Activated naive CD8-positive, alpha-beta T cell (primary cell): ENCODE measurements around the gene TBC1D3B.
"Not testable (repeated sequence)": the region's sequence is repeated elsewhere in the genome, so short reads cannot be mapped to it uniquely, and the experiment has no call there.

Experiments used
- H3K27ac Mint-ChIP-seq: one replicate; pipeline ENCODE4 v1.8.0; 2021; ENCODE audit warnings: mixed read lengths
- H3K27me3 Mint-ChIP-seq: one replicate; pipeline ENCODE4 v1.8.0; 2021; ENCODE audit warnings: mixed read lengths
- H3K36me3 Mint-ChIP-seq: one replicate; pipeline ENCODE4 v1.8.0; 2021; ENCODE audit warnings: mixed read lengths
- H3K4me1 Mint-ChIP-seq: one replicate; pipeline ENCODE4 v1.8.0; 2021; ENCODE audit warnings: low read depth, mixed read lengths
- H3K4me3 Mint-ChIP-seq: one replicate; pipeline ENCODE4 v1.8.0; 2021; ENCODE audit warnings: mild to moderate bottlenecking, mixed read lengths
- H3K9me3 Mint-ChIP-seq: one replicate; pipeline ENCODE4 v1.8.0; 2021; ENCODE audit warnings: low read depth, mixed read lengths

TBC1D3B gene

DNA sequence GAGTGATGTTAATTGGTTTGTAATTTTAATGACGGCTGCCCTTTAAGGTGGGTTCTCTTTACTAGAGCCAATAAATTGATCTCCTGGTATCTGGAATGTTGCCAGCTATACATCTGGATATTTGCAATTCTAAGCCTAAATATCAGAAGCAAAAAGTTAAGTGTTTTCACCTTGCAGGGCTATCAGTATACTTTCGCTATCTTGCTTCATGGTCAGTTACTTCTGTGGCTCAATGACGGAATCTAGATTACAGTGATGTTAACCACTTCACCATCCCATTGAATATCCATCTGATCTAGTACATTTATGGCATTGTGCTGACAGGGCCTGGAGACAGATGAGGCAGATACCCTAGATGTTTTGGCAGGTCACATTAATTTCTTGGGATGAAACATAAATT is 44.5 kb downstream of the TBC1D3B start:
- Mint-ChIP-seq H3K4me1 (no peaks in the 10 kb centered on the region), H3K27me3 (peaks cover 5% of the 10 kb centered on the region), H3K27ac (no peak overlapping the region), H3K36me3 (no peaks in the 10 kb centered on the region), H3K9me3 (no peaks in the 10 kb centered on the region), H3K4me3 (no peak overlapping the region)

DNA sequence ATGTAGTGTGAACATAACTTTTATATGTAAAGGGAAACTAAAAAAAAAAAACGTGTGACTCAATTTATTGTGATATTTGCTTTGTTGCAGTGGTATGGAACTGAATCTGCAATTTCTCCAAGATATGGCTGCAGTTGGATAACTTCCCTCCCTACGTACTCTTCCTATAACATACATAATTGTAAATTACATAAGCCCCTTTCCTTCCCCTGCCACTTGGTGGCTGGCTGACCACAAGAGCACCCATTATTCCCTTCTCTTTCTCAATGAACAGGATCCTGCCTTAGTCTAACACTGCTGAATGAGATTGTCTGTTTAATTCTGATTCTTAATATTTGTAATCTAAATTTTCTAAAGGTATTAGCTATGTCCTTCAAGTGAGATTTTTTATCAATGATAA is 45.0 kb downstream of the TBC1D3B start:
- H3K27ac Mint-ChIP-seq = no peak overlapping the region
- peaks cover 5% of the 10 kb centered on the region for H3K27me3 Mint-ChIP-seq
- no peak overlapping the region for H3K4me3 Mint-ChIP-seq
- H3K36me3 Mint-ChIP-seq = no peaks in the 10 kb centered on the region
- H3K9me3 Mint-ChIP-seq = no peaks in the 10 kb centered on the region
- no peaks in the 10 kb centered on the region for H3K4me1 Mint-ChIP-seq

DNA sequence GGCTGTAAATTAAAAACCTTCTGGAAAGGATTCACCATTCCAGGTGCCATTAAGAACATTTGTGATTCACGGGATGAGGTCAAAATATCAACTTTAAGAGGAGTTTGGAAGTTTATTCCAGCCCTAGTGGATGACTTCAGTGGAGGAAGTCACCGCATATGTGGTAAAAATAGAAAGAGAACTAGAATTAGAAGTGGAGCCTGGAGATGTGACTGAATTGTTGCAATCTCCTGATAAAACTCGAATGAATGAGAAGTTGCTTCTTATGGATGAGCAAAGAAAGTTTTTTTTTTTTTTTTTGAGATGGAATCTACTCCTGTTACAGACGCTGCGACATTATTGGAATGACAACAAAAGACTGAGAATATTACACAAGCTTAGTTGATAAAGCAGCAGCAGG is 46.1 kb downstream of the TBC1D3B start:
- Mint-ChIP-seq H3K4me1 (no peaks in the 10 kb centered on the region), H3K4me3 (no peak overlapping the region), H3K27ac (no peak overlapping the region), H3K36me3 (no peaks in the 10 kb centered on the region), H3K27me3 (peaks cover 5% of the 10 kb centered on the region), H3K9me3 (peaks cover 3% of the 10 kb centered on the region)

DNA sequence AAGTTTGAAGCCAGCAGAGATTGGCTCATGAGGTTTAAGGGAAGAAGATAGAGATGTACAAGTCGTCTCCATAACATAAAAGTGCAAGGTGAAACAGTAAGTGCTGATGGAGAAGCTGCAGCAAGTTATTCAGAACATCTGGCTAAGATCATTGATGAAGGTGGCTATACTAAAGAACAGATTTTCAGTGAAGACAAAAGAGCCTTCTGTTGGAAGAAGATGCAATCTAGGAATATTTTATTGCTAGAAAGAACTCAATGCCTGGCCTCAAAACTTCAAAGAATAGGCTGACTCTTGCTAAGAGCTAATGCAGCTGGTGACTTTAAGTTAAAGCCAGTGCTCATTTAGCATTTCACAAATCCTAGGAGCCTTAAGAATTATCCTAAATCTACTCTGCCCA is 46.8 kb downstream of the TBC1D3B start:
- H3K4me1 Mint-ChIP-seq = no peaks in the 10 kb centered on the region
- no peak overlapping the region for H3K4me3 Mint-ChIP-seq
- H3K27ac Mint-ChIP-seq = no peak overlapping the region

DNA sequence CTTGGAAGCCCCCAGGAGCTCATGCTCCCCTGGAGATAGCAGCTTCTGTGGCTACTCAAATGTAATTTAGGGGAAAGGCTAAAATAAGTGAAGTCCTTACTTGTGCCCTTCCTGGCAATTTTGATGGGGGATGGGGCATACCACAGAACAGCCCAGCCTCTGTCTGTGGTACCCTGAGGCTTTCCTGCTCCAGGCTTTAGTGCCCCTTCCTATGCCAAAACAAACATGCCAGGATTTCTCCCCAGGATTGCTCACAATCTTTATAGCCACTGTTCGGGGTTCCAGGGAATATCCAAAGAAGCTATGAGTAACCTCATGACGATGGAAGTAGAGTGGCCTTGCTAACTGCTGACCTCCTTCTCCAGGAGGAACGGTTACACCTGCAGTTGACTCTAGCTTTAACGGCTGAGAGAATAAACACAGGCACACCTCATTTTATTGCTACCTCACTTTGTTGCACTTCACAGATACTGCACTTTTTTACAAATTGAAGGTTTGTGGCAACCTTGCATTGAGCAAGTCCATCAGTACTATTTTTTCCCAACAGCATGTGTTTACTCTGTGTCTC is 47.9 kb downstream of the TBC1D3B start:
- Mint-ChIP-seq H3K4me3 (no peak overlapping the region), H3K27ac (no peak overlapping the region), H3K36me3 (no peaks in the 10 kb centered on the region), H3K27me3 (peaks cover 5% of the 10 kb centered on the region), H3K4me1 (no peaks in the 10 kb centered on the region), H3K9me3 (peaks cover 3% of the 10 kb centered on the region)

More for the DNA sequence above, 46.8 kb downstream of the TBC1D3B start:
- peaks cover 5% of the 10 kb centered on the region for H3K27me3 Mint-ChIP-seq
- no peaks in the 10 kb centered on the region for H3K36me3 Mint-ChIP-seq
- peaks cover 3% of the 10 kb centered on the region for H3K9me3 Mint-ChIP-seq

DNA sequence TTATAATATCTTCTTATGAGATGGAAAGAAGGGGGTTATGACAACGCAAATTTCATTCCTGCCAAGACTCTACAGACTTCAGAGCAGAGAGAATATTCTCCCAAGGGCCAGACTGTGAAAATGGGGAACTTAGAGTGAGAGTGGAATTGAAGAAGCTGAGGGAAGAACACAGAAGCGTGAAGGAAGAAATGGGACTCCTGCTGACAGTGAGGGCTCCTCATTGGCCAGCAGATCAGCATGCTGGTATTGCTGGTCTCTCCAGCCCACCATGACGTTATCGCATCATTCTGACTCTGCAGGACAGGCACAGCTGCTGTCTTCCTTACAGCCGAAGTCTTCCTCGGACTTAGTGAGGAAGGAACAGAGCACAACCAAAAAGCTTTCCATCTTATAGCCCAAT is 48.5 kb downstream of the TBC1D3B start:
- peaks cover 3% of the 10 kb centered on the region for H3K9me3 Mint-ChIP-seq
- no peaks in the 10 kb centered on the region for H3K4me1 Mint-ChIP-seq
- no peak overlapping the region for H3K27ac Mint-ChIP-seq
- no peak overlapping the region for H3K4me3 Mint-ChIP-seq
- H3K36me3 Mint-ChIP-seq = no peaks in the 10 kb centered on the region
- H3K27me3 Mint-ChIP-seq = peaks cover 2% of the 10 kb centered on the region

DNA sequence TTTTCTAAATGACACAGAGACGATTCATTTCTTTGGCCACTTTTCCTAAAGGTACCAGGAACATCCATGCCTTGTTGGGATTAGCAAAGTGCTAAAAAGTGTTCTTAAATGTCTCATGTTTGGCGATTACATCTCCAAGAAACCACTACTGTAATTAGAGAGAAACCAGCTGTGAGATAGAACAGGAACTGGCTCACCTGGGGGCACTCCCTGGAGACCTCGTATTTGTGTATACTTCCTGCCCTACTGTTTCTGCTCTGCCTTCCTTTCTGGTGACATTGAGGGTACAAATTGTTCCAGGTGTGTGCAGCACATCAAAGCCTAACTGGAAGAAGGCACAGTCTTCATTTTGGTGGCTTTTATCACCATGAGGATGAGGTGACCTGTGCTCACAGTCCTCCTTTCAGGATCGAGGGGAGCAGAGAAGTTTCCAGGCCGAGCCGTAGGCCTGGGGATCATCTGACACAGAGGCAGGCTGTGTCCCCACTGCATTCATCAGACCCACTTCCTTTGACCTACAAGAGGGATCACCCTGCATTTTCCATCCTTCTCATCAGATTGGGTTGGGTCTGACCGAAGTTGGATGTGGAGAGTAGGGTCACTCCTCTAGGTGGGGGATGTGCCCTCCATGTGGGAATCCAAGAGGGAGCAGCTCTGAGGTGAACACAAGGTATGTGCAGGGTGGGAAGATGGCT is 49.1 kb downstream of the TBC1D3B start:
- Mint-ChIP-seq H3K4me1 (no peaks in the 10 kb centered on the region), H3K27me3 (peaks cover 2% of the 10 kb centered on the region), H3K9me3 (peaks cover 3% of the 10 kb centered on the region), H3K36me3 (no peaks in the 10 kb centered on the region), H3K27ac (no peak overlapping the region), H3K4me3 (no peak overlapping the region)

DNA sequence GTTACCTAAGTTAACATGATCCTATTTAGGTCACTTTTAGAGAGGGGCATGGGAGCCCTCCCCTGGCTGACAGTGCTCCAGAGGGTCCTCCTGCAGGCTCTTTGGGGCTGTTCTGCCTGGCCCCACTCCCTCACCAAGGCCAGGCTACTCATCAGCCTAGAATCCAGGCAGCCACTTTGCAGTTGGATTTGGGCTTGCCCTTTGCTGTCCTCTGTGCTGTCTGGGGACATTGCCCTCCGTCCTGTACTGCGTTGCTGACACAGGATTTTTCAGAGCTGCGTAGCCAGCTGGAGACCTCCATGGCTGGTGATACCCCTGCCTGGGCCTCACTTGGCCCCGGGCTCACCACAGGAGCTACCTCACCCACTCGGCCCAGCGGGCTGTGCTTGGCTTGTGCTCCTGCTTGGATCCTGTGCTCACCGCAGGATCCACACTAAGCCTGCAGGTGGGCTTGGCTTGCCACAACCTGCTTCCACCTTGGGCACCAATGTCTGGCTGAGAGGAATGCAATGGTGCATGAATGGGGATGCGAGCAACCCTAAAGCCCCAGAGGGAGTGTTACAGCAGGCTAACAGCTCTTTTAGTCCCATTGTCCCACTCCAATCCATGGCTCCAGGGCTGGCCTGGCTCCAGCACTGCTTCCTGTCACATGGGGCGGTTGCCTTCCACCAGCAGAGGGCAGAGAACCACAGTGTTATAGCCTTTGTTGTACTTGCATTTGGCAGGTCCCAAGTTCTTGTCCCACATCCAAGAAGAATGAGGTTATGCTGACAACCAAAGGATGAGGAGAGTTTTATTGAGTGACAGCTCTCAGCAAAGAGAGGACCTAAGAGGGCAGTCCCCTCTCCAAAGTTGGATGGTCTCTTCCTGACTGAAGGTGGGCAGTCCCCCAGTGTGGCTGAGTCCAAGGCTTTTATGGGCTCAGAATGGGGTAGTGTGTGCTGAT is 51.3 kb downstream of the TBC1D3B start:
- Mint-ChIP-seq H3K4me1 (no peaks in the 10 kb centered on the region), H3K36me3 (no peaks in the 10 kb centered on the region), H3K27ac (no peak overlapping the region), H3K4me3 (no peak overlapping the region), H3K9me3 (peaks cover 3% of the 10 kb centered on the region), H3K27me3 (peaks cover 2% of the 10 kb centered on the region)

DNA sequence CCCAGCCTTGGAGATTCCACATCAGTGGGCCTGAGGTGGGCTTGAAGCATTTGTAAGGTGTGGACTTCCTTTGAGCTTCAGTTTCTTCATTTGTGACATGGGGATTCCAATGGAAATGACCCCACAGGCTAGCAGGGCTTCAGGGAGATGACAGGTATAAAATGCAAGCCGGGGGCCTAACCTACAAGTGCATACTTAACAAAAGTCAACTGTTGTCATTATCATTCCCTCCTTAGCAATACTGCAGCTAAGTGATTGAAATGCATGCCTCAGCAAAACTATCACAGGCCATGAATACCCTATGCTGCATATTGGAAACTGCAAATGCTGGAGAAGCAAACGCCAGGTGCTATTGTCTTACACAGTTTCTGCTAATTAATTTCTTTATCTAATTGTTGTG is 53.0 kb downstream of the TBC1D3B start:
- H3K9me3 Mint-ChIP-seq = peaks cover 3% of the 10 kb centered on the region
- no peak overlapping the region for H3K27ac Mint-ChIP-seq
- no peaks in the 10 kb centered on the region for H3K27me3 Mint-ChIP-seq
- no peaks in the 10 kb centered on the region for H3K36me3 Mint-ChIP-seq
- H3K4me1 Mint-ChIP-seq = no peaks in the 10 kb centered on the region
- H3K4me3 Mint-ChIP-seq = no peak overlapping the region

DNA sequence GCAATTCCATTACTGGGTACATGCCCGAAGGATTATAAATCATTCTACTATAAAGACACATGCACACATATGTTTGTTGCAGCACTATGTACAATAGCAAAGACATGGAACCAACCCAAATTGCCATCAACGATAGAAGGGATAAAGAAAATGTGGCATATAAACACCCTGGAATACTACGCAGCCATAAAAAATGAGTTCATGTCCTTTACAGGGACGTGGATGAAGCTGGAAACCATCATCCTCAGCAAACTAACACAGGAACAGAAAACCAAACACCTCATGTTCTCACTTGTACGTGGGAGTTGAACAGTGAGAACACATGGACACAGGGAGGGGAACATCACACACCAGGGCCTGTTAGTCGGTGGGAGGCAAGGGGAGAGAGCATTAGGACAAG is 55.3 kb downstream of the TBC1D3B start:
- not testable (repeated sequence) for H3K27ac Mint-ChIP-seq, H3K9me3 Mint-ChIP-seq, H3K4me3 Mint-ChIP-seq, H3K27me3 Mint-ChIP-seq, H3K4me1 Mint-ChIP-seq, H3K36me3 Mint-ChIP-seq

DNA sequence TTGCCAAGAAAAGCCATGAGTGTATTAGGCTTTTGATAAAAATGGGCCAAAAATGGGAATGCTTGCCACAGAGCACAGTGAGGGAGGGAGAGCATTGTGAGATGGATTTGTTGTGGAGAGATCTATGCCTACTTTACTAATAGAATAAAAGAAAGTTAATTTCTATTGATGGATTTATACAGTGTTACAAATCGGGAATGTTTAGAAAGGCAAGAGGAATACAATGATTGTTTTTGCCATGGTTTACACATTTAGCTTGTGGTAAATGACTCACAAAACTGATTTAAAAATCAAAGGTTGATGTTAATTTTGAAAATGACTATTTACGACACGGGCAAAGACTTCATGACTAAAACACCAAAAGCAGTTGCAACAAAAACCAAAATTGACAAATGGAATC is 56.2 kb downstream of the TBC1D3B start:
- Mint-ChIP-seq H3K27ac (no peak overlapping the region), H3K4me3 (no peak overlapping the region), H3K27me3 (no peaks in the 10 kb centered on the region)

DNA sequence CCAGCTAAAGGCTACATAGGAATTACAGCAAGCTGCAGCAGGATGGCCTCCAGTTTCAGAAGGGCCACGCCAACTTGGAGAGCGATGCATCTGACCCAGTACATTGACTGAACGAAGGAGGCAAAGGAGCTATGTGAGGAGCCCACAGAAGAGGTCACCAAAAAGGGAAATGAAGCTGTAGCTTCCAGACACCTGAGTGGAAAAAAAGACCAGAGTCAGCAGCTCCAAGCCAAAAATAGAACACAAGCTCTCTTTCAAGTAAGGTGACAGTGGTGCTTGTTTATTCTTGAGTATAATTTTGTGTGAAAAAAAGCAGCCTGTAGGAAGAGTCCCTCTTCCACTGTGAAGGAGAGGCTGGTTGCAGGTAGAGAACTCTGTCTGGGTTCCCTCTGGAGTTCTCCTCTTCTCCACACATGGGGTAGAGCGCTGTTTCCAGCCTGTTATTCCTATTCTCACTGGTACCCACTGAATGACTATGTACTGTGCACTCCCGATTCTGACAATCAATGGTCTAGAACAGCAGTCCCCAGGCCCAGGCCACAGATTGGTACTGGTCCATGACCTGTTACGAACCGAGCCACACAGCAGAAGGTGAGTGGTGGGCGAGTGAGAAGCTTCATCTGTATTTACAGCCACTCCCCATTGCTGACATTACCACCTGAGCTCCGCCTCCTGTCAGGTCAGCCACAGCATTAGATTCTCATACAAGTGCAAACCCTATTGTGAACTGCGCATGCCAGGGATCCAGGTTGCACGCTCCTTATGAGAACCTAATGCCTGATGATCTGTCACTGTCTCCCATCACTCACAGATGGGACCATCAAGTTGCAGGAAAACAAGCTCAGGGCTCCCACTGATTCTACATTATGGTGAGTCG is 57.7 kb downstream of the TBC1D3B start:
- no peak overlapping the region for H3K4me3 Mint-ChIP-seq
- peak overlapping the region; percentile 36 for H3K27ac Mint-ChIP-seq
- H3K36me3 Mint-ChIP-seq = no peaks in the 10 kb centered on the region
- no peaks in the 10 kb centered on the region for H3K9me3 Mint-ChIP-seq
- H3K4me1 Mint-ChIP-seq = peaks cover 2% of the 10 kb centered on the region
- no peaks in the 10 kb centered on the region for H3K27me3 Mint-ChIP-seq

More for the DNA sequence above, 56.2 kb downstream of the TBC1D3B start:
- Mint-ChIP-seq H3K36me3 (no peaks in the 10 kb centered on the region), H3K9me3 (no peaks in the 10 kb centered on the region), H3K4me1 (peaks cover 2% of the 10 kb centered on the region)

DNA sequence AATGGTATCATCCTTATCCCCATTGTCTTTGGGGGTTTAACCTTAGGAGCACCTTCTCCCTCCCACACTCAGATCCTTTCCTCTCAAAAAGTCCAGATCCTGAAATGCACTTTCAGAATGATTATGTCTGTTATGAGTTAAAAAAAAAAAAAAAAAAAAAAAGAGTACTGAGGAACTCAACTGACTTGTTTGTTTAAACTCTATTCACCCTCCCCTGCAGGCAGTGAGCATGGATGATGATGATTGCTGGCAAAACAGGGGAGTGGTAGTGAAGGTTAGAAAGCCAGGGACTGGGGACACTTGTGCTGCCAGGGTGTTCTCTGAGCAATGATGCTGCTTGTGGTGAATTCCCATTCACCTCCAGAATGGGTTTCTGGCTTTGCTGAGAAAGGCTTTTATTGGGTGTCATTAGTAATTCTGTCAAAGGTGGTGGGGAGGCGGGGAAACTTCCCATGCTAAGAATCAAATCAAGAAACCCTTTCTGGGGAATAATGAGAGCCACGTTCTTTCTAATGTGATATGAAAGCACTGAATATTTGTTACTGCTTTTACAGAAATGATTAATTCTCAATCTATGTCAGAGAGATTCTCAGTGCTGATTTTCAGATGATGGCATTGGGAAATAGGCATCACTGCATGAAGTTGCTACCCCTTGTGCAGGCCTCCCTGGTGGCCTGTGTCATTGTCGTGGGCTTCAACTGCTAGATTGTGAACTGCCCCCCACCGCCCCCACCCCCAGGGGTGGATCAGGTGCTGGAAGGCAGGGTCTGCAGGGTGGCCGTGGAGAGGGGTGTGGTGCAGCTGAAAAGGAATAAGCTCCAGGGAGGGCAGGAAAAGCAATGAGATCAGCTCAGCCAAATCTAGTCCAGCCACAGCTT is 58.7 kb downstream of the TBC1D3B start:
- H3K27ac Mint-ChIP-seq = peak overlapping the region; percentile 36
- no peaks in the 10 kb centered on the region for H3K27me3 Mint-ChIP-seq
- H3K36me3 Mint-ChIP-seq = no peaks in the 10 kb centered on the region
- peaks cover 2% of the 10 kb centered on the region for H3K4me1 Mint-ChIP-seq
- H3K4me3 Mint-ChIP-seq = no peak overlapping the region
- no peaks in the 10 kb centered on the region for H3K9me3 Mint-ChIP-seq
